ENCODE data around the gene NT5DC4. TPM values are rescaled to one million over a fixed set of nuclear protein-coding genes. Genes with fewer than 3 reads are reported as not detected.

NT5DC4 gene
- total RNA-seq, 1 donor = not detected

DNA sequence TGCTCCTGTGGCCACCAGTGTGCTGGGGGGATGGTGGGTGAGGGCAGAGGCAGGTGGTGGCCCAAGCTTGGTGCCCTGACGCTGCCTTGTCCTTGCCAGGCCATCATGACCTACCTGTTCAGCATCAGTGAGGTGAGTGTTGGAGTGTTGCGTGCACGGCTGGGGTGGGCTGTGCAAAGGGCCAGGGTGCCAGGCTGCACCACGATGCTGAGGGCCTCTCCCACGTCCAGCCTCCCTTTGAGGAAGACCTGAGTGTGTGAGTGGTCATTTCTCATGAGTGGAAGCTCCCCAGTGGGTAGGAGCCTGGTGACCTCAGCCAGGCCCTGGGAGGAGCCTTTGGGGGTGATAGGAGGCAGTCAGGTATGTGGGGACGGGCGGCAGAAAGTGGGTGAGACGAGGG is 3.2 kb downstream of the NT5DC4 start:
- Histone ChIP-seq H3K9me3 (ENCODE audit: low read depth, low read length) (no peaks in the 10 kb centered on the region), H3K4me2 (ENCODE audit: insufficient read depth, low read length) (no peak overlapping the region), H4K20me1 (ENCODE audit: insufficient read depth, low read length) (no peaks in the 10 kb centered on the region), H3K27me3 (ENCODE audit: insufficient read depth, low read length) (no peaks in the 10 kb centered on the region), H3K4me1 (ENCODE audit: insufficient read depth, low read length) (no peaks in the 10 kb centered on the region), H3K36me3 (ENCODE audit: insufficient read depth, low read length) (no peaks in the 10 kb centered on the region), H3K79me2 (ENCODE audit: insufficient read depth, low read length) (no peaks in the 10 kb centered on the region), H2AFZ (ENCODE audit: low read length) (no peak overlapping the region), H3K4me3 (ENCODE audit: insufficient read depth, low read length) (no peak overlapping the region), H3K27ac (ENCODE audit: low read depth, low read length) (no peak overlapping the region)
- DNase-seq (ENCODE audit: insufficient read length, low spot score, missing footprints) = no peak
- no peak for TF ChIP-seq CTCF (IDR thresholded peaks at IDR 0.05; ENCODE audit: extremely low read depth, low read depth, low read length)

GRCh38 chr2:112724591-112725525 is 4.0 kb downstream of the NT5DC4 start:
- Histone ChIP-seq H3K79me2 (ENCODE audit: insufficient read depth, low read length) (no peaks in the 10 kb centered on the region), H3K4me1 (ENCODE audit: insufficient read depth, low read length) (no peaks in the 10 kb centered on the region), H4K20me1 (ENCODE audit: insufficient read depth, low read length) (no peaks in the 10 kb centered on the region), H3K36me3 (ENCODE audit: insufficient read depth, low read length) (no peaks in the 10 kb centered on the region), H3K9me3 (ENCODE audit: low read depth, low read length) (no peaks in the 10 kb centered on the region), H3K27ac (ENCODE audit: low read depth, low read length) (no peak overlapping the region), H2AFZ (ENCODE audit: low read length) (no peak overlapping the region), H3K4me3 (ENCODE audit: insufficient read depth, low read length) (no peak overlapping the region), H3K27me3 (ENCODE audit: insufficient read depth, low read length) (no peaks in the 10 kb centered on the region), H3K4me2 (ENCODE audit: insufficient read depth, low read length) (no peak overlapping the region)
- peak; percentile 32 for TF ChIP-seq CTCF (IDR thresholded peaks at IDR 0.05; ENCODE audit: extremely low read depth, low read depth, low read length)
- DNase-seq (ENCODE audit: insufficient read length, low spot score, missing footprints) = no peak

GRCh38 chr2:112725545-112726457 is 5.0 kb downstream of the NT5DC4 start:
- Histone ChIP-seq H3K27me3 (ENCODE audit: insufficient read depth, low read length) (no peaks in the 10 kb centered on the region), H4K20me1 (ENCODE audit: insufficient read depth, low read length) (no peaks in the 10 kb centered on the region), H3K4me1 (ENCODE audit: insufficient read depth, low read length) (no peaks in the 10 kb centered on the region), H3K4me3 (ENCODE audit: insufficient read depth, low read length) (no peak overlapping the region), H2AFZ (ENCODE audit: low read length) (peak overlapping the region; percentile 89), H3K36me3 (ENCODE audit: insufficient read depth, low read length) (no peaks in the 10 kb centered on the region), H3K27ac (ENCODE audit: low read depth, low read length) (no peak overlapping the region), H3K9me3 (ENCODE audit: low read depth, low read length) (no peaks in the 10 kb centered on the region), H3K79me2 (ENCODE audit: insufficient read depth, low read length) (no peaks in the 10 kb centered on the region), H3K4me2 (ENCODE audit: insufficient read depth, low read length) (no peak overlapping the region)
- no peak for TF ChIP-seq CTCF (IDR thresholded peaks at IDR 0.05; ENCODE audit: extremely low read depth, low read depth, low read length)
- no peak for DNase-seq (ENCODE audit: insufficient read length, low spot score, missing footprints)

All from osteoblast (primary cell).